Liver (tissue), 9 donors: ENCODE data around the gene STK38L. TPM values are rescaled to one million over a fixed set of nuclear protein-coding genes. Genes with fewer than 3 reads are reported as not detected.

Experiments used
- DNase-seq: peaks from one replicate; pipeline ENCODE4 v3.0.0-alpha.2; 2017; ENCODE audit warnings: low spot score
- H3K27ac ChIP-seq, 2 donors: one replicate each; pipeline ENCODE4 v1.7.0; 2013; ENCODE audit warnings: inconsistent platforms in 2 of 2, low read length in 2 of 2, control low read depth in 1 of 2, low read depth in 1 of 2, mild to moderate bottlenecking in 1 of 2
- H3K27me3 ChIP-seq, 4 donors: one replicate each; pipeline versions ENCODE4 v1.6.1 to v1.7.0; 2013; ENCODE audit warnings: low read length in 3 of 4, inconsistent platforms in 1 of 4, mild to moderate bottlenecking in 1 of 4, moderate library complexity in 1 of 4; ENCODE audit not compliant: control insufficient read depth in 4 of 4, insufficient read depth in 4 of 4
- H3K36me3 ChIP-seq, 4 donors: one replicate each; pipeline versions ENCODE4 v1.6.1 to v1.7.0; 2013; ENCODE audit warnings: low read length in 3 of 4, mild to moderate bottlenecking in 3 of 4, low read depth in 1 of 4, moderate library complexity in 1 of 4; ENCODE audit not compliant: control insufficient read depth in 4 of 4, insufficient read depth in 3 of 4
- H3K4me1 ChIP-seq, 4 donors: one replicate each; pipeline versions ENCODE4 v1.6.1 to v1.7.0; 2013; ENCODE audit warnings: low read length in 3 of 4, mild to moderate bottlenecking in 3 of 4, moderate library complexity in 1 of 4; ENCODE audit not compliant: control insufficient read depth in 4 of 4, insufficient read depth in 4 of 4
- H3K4me3 ChIP-seq, 3 donors: one replicate each; pipeline versions ENCODE4 v1.6.1 to v1.7.0; 2013; ENCODE audit warnings: low read length in 3 of 3, control low read depth in 1 of 3, low read depth in 1 of 3, mild to moderate bottlenecking in 1 of 3
- H3K9ac ChIP-seq, 2 donors: one replicate each; pipeline ENCODE4 v1.7.0; 2013; ENCODE audit warnings: low read length in 2 of 2, mild to moderate bottlenecking in 2 of 2, moderate library complexity in 2 of 2, control low read depth in 1 of 2, low read depth in 1 of 2
- H3K9me3 ChIP-seq, 4 donors: one replicate each; pipeline versions ENCODE4 v1.6.1 to v1.7.0; 2013; ENCODE audit warnings: low read length in 3 of 4; ENCODE audit not compliant: control insufficient read depth in 4 of 4
- CTCF ChIP-seq: fragments of 150-350 bp; IDR thresholded peaks from 2 replicates; pipeline ENCODE4 v1.5.1; 2017; ENCODE audit warnings: improper control_type of control experiment, low read depth, low read length; ENCODE audit not compliant: missing input control
- EGR1 ChIP-seq, 2 donors: IDR thresholded peaks; 2 replicates each; pipeline ENCODE4 v1.6.1; 2016 to 2018; ENCODE audit warnings: antibody characterized with exemption in 2 of 2, low read depth in 2 of 2
- FOXA1 ChIP-seq: IDR thresholded peaks from 2 replicates; pipeline ENCODE4 v1.6.1; 2016; ENCODE audit warnings: antibody characterized with exemption
- HNF4A ChIP-seq, 2 donors: conservative IDR thresholded peaks; 2 replicates each; pipeline ENCODE4 v1.6.1; 2016; ENCODE audit warnings: antibody characterized with exemption in 2 of 2, mild to moderate bottlenecking in 2 of 2
- HNF4G ChIP-seq: IDR thresholded peaks from 2 replicates; pipeline ENCODE4 v1.6.1; 2016; ENCODE audit warnings: antibody characterized with exemption
- JUND ChIP-seq, 2 donors: IDR thresholded peaks; 2 replicates each; pipeline ENCODE4 v1.6.1; 2016; ENCODE audit warnings: antibody characterized with exemption in 2 of 2
- NR2F2 ChIP-seq: IDR thresholded peaks from 2 replicates; pipeline ENCODE4 v1.6.1; 2016; ENCODE audit warnings: antibody characterized with exemption
- RAD21 ChIP-seq, 2 donors: IDR thresholded peaks; 2 replicates each; pipeline ENCODE4 v1.6.1; 2016; ENCODE audit warnings: antibody characterized with exemption in 2 of 2, mild to moderate bottlenecking in 2 of 2
- REST ChIP-seq: IDR thresholded peaks from 2 replicates; pipeline ENCODE4 v1.6.1; 2016; ENCODE audit warnings: antibody characterized with exemption, mild to moderate bottlenecking
- RXRA ChIP-seq, 2 donors: IDR thresholded peaks; 2 replicates each; pipeline ENCODE4 v1.6.1; 2017 to 2018; ENCODE audit warnings: antibody characterized with exemption in 2 of 2, mild to moderate bottlenecking in 1 of 2
- SP1 ChIP-seq: IDR thresholded peaks from 2 replicates; pipeline ENCODE4 v1.6.1; 2018; ENCODE audit warnings: antibody characterized with exemption, mild to moderate bottlenecking
- TAF1 ChIP-seq: conservative IDR thresholded peaks from 2 replicates; pipeline ENCODE4 v1.6.1; 2016; ENCODE audit warnings: antibody characterized with exemption, mild to moderate bottlenecking
- YY1 ChIP-seq: IDR thresholded peaks from 2 replicates; pipeline ENCODE4 v1.6.1; 2016; ENCODE audit warnings: antibody characterized with exemption, mild to moderate bottlenecking
- ZBTB33 ChIP-seq: IDR thresholded peaks from 2 replicates; pipeline ENCODE4 v1.6.1; 2016; ENCODE audit warnings: antibody characterized with exemption
- WGBS: extraction: QIAGEN DNeasy Blood & Tissue Kit; methylation state at CpG from one replicate; pipeline ENCODE4 v1.1.7; 2013; 5-methylcytosine and 5-hydroxymethylcytosine counted together
- polyA plus RNA-seq, 2 donors: library from polyadenylated mRNA; stranded (reverse) in 1 of 2; unstranded in 1 of 2; fragments of 200-250 nt in 1 of 2; fragments of >200 nt in 1 of 2; fragmentation: Nextera tagmentation in 1 of 2; extraction: Ambion mirVana in 1 of 2; gene quantifications; one replicate each; pipeline versions ENCODE4 v1.2.1 to v1.2.3, GENCODE V29; 2013 to 2015
- total RNA-seq, 2 donors: library from RNA; depleted of rRNA; stranded (reverse); fragments of >200 nt; gene quantifications; one replicate each; pipeline ENCODE4 v1.2.3, GENCODE V29; 2014
- TF ChIP-seq, protein P1 (sequence below): IDR thresholded peaks from 2 replicates; pipeline ENCODE4 v1.6.1; 2016; ENCODE audit warnings: antibody characterized with exemption
- donor health status: healthy.
- donor health status: healthy.
- donor health status: healthy.
- donor health status: healthy.
- donor health status: healthy.

The STK38L gene
- total and polyA plus RNA-seq, 4 donors: 2.8 to 8.6 (median 6.6) TPM

DNA sequence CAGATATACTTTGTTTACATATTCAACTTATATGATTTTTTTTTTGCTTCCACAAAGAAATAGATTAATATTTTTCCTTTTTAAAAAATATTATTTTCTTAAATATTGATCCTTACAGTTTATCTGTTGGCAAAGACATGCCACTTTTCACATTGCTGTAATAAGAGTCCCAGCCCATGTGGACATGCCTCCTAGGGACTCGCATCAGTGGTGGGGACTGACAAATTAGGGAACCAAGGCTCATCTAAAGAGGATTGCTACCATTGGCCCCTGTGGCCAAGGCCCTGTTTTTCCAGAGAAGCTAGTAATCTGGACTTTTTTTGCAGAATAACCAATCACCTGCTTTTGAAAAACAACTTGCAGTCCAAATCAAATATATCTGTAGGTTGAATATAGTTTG is 60.8 kb downstream of the STK38L start (continued):
- no peak for TF ChIP-seq CTCF

DNA sequence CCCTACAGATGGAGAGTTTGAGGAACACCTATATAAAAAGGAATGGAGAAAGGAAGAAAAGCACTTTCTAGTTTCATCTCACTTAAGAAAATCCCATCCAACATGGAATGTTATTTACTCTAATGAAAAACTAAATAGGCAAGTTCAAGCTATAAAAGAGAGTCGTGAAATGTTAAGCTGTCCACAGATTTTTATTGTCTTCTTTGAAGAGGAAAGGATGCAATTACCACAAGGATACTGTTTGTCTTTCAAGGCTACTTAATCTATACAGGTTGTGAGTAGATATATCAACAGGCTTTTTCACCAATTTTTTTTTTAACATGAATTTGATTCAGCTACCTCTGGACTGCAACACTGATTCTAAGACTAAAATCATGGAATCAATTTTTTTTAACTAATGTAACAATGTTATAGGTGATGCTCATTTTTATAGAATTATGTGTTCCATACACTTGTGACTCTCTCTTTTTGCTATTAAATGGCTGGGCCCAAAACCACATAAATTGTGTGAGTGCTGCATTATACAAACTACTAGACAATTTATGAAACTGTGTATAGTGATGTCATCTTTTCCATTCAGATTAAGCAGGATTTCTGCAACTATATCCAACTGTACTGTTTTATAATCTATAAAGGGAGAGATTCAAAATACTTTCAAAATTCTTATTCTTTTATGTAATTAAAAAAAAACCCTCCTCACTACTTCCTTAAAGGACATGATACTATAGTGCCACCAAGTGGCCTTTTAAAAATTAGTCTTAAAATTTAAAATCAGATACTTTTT is 61.8 kb downstream of the STK38L start:
- H3K36me3 ChIP-seq: peaks cover 0 to 12% (median 7%) of the 10 kb centered on the region in 4 donors
- H3K27me3 ChIP-seq: no peaks in the 10 kb centered on the region
- no peak overlapping the region for H3K9ac ChIP-seq
- no peak overlapping the region for H3K4me3 ChIP-seq
- no peak for DNase-seq
- no peak overlapping the region for H3K27ac ChIP-seq
- WGBS: 95% methylated on average over 1 of the region's 1 CpG
- peak; percentile 30 for TF ChIP-seq CTCF
- TF ChIP-seq YY1: no peak
- no peak for TF ChIP-seq JUND (IDR thresholded peaks at IDR 0.05)
- no peak for TF ChIP-seq HNF4G
- TF ChIP-seq TAF1: no peak
- TF ChIP-seq RXRA (IDR thresholded peaks at IDR 0.05): no peak
- TF ChIP-seq SP1: no peak
- TF ChIP-seq REST: no peak
- no peak for TF ChIP-seq HNF4A (conservative IDR thresholded peaks at IDR 0.05)
- peak; percentile 82 to 86 for TF ChIP-seq RAD21 (IDR thresholded peaks at IDR 0.05)
- TF ChIP-seq EGR1 (IDR thresholded peaks at IDR 0.05; ENCODE audit: low read depth in 2 of 2): no peak
- no peak for TF ChIP-seq ZBTB33
- TF ChIP-seq, protein P1, sequence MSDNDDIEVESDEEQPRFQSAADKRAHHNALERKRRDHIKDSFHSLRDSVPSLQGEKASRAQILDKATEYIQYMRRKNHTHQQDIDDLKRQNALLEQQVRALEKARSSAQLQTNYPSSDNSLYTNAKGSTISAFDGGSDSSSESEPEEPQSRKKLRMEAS: no peak
- TF ChIP-seq NR2F2: no peak
- TF ChIP-seq FOXA1: no peak
- peaks cover 0 to 15% (median 9%) of the 10 kb centered on the region in 4 donors for H3K4me1 ChIP-seq
- no peaks in the 10 kb centered on the region for H3K9me3 ChIP-seq
